MCF 10A (cell line): ENCODE measurements around the gene PEAR1. TPM values are rescaled to one million over a fixed set of nuclear protein-coding genes. Genes with fewer than 3 reads are reported as not detected.

Source experiments
- BruUV-seq: library from RNA; stranded (reverse); fragments of 400-500 nt; replicated peaks from 2 replicates; lab custom pipeline; 2021; lab: Mats Ljungman, UMichigan
- CTCF ChIA-PET: fragments of 300-600 bp; sonication (Branson Sonifier 250); formaldehyde crosslinking; extraction: SDS; loops from one replicate; lab custom pipeline; 2021; ENCODE audit warnings: antibody characterized with exemption, inconsistent platforms; lab: Yijun Ruan, JAX
- POLR2A ChIA-PET: fragments of 300-600, 350-650 bp; sonication (Branson Sonifier 250); formaldehyde crosslinking; extraction: SDS; loops from one replicate; lab custom pipeline; 2020; ENCODE audit warnings: antibody characterized with exemption, inconsistent platforms; lab: Yijun Ruan, JAX
- DNase-seq: peaks from one replicate; pipeline ENCODE4 v3.0.0-alpha.2; 2018; ENCODE audit not compliant: unreplicated experiment
- H3K27ac Mint-ChIP-seq: one replicate; pipeline ENCODE4 v1.8.0; 2022; ENCODE audit warnings: mild to moderate bottlenecking, low read depth, mixed read lengths; ENCODE audit not compliant: unreplicated experiment
- H3K27me3 Mint-ChIP-seq: one replicate; pipeline ENCODE4 v1.8.0; 2022; ENCODE audit warnings: mixed read lengths; ENCODE audit not compliant: insufficient read depth, unreplicated experiment
- H3K36me3 Mint-ChIP-seq: one replicate; pipeline ENCODE4 v1.8.0; 2022; ENCODE audit warnings: mild to moderate bottlenecking, moderate library complexity, mixed read lengths; ENCODE audit not compliant: insufficient read depth, unreplicated experiment
- H3K4me1 Mint-ChIP-seq: one replicate; pipeline ENCODE4 v1.8.0; 2022; ENCODE audit warnings: mixed read lengths; ENCODE audit not compliant: insufficient read depth, unreplicated experiment
- H3K4me3 Mint-ChIP-seq: one replicate; pipeline ENCODE4 v1.8.0; 2022; ENCODE audit warnings: mild to moderate bottlenecking, moderate library complexity, mixed read lengths; ENCODE audit not compliant: unreplicated experiment
- H3K9me3 Mint-ChIP-seq: one replicate; pipeline ENCODE4 v1.8.0; 2022; ENCODE audit warnings: mixed read lengths; ENCODE audit not compliant: unreplicated experiment
- intact Hi-C: fragments of 100-400 bp; cut with micrococcal nuclease; formaldehyde crosslinking; loops from 2 replicates; pipeline ENCODE4 v1.14.1; 2022
- total RNA-seq: library from RNA; stranded (reverse); gene quantifications from 2 replicates; pipeline ENCODE4 v1.2.3, GENCODE V29; 2022
- TF ChIP-seq, protein P1 (sequence below): fragments of 200-600 bp; IDR thresholded peaks from one replicate; pipeline ENCODE4 v1.8.0; 2022; ENCODE audit warnings: antibody characterized with exemption, mild to moderate bottlenecking; ENCODE audit not compliant: unreplicated experiment

The PEAR1 gene
- total RNA-seq, 1 experiment from 2014 or later = 6.5 TPM

DNA sequence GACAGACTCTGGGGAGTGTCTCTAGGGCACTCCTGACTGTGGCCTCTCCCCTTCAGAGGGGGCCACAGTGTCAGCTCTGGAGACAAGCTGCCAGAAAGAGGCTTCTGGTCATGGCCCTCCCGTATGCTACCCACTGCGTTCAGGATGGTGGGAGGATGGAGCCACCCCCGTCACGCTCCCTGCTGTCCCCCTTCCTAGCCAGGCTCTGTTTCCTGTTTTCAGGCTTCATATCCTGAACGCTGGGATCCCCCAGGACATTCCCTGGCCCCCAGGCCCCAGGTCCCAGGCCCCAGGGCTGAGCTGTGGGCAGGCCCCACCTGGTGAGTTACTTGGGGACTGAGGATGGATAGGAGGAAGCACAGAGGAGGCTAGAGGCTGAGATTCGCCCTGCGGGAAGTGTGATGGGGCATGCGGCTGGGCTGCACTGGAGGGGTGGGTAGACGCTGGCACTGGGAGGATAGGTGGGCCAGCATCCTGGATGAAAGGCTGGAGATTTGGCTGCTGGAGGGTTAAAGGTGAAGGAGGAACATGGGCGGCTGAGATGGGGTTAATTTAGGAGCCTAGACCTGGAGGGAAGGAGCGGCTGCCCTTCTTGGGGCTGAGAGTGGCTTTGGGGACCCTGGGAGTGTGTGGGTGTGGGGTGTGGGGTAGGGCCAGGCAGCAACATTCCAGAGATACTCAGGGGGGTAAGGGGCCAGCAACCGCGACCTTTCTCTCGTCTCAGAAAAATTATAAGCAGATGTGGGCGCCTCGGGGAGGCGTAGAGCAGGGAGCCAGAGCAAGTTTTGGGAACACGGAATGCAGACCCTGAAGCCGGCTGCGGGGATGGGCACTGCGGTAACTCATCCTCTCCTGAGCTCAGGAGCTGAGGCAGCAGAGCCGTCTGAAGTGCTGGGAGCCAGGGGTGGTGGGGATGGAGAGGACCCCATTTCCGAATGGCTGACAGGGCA lies 8.7 kb downstream of the PEAR1 start:
- Mint-ChIP-seq H3K4me1 (peaks cover 21% of the 10 kb centered on the region), H3K27ac (no peak overlapping the region), H3K4me3 (no peak overlapping the region), H3K36me3 (no peaks in the 10 kb centered on the region), H3K9me3 (no peaks in the 10 kb centered on the region), H3K27me3 (no peaks in the 10 kb centered on the region)
- intact Hi-C loops = no loop called here
- TF ChIP-seq, protein P1, sequence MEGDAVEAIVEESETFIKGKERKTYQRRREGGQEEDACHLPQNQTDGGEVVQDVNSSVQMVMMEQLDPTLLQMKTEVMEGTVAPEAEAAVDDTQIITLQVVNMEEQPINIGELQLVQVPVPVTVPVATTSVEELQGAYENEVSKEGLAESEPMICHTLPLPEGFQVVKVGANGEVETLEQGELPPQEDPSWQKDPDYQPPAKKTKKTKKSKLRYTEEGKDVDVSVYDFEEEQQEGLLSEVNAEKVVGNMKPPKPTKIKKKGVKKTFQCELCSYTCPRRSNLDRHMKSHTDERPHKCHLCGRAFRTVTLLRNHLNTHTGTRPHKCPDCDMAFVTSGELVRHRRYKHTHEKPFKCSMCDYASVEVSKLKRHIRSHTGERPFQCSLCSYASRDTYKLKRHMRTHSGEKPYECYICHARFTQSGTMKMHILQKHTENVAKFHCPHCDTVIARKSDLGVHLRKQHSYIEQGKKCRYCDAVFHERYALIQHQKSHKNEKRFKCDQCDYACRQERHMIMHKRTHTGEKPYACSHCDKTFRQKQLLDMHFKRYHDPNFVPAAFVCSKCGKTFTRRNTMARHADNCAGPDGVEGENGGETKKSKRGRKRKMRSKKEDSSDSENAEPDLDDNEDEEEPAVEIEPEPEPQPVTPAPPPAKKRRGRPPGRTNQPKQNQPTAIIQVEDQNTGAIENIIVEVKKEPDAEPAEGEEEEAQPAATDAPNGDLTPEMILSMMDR = no peak
- no peak for DNase-seq
- ChIA-PET CTCF (interaction anchor here (0.6 to 17.6 kb wide), 9 partner anchors 7 to 212 kb away, joined by 3 to 363 read pairs (median 4); partner anchors contain the start of gene LRRC71), POLR2A (interaction anchor here (1.0 kb wide), 1 partner anchor 174 kb away, joined by 4 read pairs; the partner anchor contains the start of genes ISG20L2 and METTL25B)
- BruUV-seq = no TSS peak

DNA sequence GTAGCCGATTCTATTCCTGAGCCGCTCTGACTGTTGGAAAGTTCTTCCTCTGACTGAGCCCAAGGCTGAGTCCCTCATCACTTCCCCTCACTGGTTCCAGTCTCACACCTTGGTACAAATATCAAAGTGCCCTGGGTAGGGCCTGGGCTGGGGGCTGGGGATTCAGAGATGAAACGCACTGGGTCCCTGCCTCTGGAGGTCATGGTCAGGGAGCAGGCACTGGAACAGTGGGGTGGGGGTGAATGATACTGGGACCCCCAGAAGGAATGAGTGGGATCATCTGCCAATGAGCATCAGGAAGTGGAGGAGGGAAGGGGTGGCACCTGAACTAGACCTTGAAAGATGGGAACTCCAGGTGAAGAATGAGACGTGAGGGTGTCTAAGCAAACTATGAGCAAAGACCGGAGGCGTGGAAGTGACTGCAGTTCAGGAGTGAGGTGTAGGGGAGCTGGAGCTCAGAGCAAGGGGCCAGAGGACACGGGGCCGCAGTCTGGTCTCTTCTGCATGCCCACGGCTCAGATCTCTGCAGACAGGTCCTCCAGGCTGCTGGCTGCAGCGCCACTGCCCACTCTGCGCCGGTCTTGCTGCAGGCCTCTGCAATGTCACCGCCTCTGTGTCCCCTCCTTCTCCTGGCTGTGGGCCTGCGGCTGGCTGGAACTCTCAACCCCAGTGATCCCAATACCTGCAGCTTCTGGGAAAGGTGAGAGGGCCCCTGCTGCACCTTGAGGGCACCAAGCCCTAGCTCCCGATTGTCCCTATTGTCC lies 10.0 kb downstream of the PEAR1 start:
- ChIA-PET CTCF (interaction anchor here (1.0 to 6.4 kb wide), 3 partner anchors 13 to 64 kb away, joined by 3 to 45 read pairs (median 4); no protein-coding TSS in a partner anchor), POLR2A (no interaction called here)
- no TSS peak for BruUV-seq
- intact Hi-C loops = no loop called here
- Mint-ChIP-seq H3K9me3 (no peaks in the 10 kb centered on the region), H3K36me3 (no peaks in the 10 kb centered on the region), H3K4me3 (no peak overlapping the region), H3K27ac (no peak overlapping the region), H3K27me3 (no peaks in the 10 kb centered on the region), H3K4me1 (peaks cover 16% of the 10 kb centered on the region)
- TF ChIP-seq, protein P1 = no peak
- no peak for DNase-seq

DNA sequence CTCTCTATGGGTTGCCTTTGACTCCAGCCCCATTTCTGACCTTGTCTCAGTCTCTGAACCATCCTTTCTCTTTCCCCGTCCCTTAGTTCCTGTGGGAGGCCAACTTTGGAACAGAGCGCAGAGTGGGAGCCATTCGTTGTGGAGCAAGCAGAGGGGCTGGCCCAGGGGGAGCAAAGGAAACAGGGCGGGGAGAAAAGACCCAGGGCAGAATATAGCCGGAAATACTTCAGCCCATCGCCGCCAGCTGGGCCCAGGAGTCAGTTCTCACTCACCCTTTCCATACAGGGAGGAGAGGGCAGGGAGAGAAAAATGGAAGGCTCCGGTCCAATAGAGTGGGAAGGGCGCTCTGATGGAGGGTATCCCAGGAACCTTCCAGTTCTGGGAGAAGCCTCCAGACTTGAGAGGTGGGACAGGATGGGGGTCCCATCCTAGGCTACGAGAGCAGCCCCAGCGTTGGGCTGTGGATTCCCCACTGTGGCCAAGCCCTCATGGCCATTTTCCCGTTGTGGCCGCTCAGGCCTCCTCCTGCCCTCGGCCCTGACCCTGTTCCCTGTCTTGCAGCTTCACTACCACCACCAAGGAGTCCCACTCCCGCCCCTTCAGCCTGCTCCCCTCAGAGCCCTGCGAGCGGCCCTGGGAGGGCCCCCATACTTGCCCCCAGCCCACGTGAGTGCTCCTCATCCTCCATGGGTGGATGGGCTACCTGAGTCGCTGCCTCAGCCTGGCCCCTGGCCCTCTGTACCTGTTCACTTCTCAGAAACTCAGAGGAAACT lies 10.9 kb downstream of the PEAR1 start:
- Mint-ChIP-seq H3K4me3 (no peak overlapping the region), H3K9me3 (no peaks in the 10 kb centered on the region), H3K36me3 (no peaks in the 10 kb centered on the region), H3K27ac (no peak overlapping the region), H3K4me1 (peaks cover 9% of the 10 kb centered on the region), H3K27me3 (no peaks in the 10 kb centered on the region)
- ChIA-PET POLR2A (no interaction called here), CTCF (interaction anchor here (1.0 to 6.4 kb wide), 2 partner anchors 14 to 24 kb away, joined by 4 to 45 read pairs; no protein-coding TSS in a partner anchor)
- no TSS peak for BruUV-seq
- no peak for DNase-seq
- intact Hi-C loops = no loop called here
- TF ChIP-seq, protein P1 = no peak
